ENCODE data around the gene POU3F2.

GRCh38 chr6:98839781-98840361, 5.5 kb downstream of the POU3F2 start:
- peak; percentile 75 for TF ChIP-seq CTCF (IDR thresholded peaks at IDR 0.05)
- TF ChIP-seq EZH2phosphoT487 (IDR thresholded peaks at IDR 0.05) = no peak
- no peak for TF ChIP-seq EZH2 (IDR thresholded peaks at IDR 0.05)
